ENCODE results near the gene CDH13. TPM values are rescaled to one million over a fixed set of nuclear protein-coding genes. Genes with fewer than 3 reads are reported as not detected.

The CDH13 gene
- total RNA-seq, 1 donor from 2014 or later, result 14.3 TPM

DNA sequence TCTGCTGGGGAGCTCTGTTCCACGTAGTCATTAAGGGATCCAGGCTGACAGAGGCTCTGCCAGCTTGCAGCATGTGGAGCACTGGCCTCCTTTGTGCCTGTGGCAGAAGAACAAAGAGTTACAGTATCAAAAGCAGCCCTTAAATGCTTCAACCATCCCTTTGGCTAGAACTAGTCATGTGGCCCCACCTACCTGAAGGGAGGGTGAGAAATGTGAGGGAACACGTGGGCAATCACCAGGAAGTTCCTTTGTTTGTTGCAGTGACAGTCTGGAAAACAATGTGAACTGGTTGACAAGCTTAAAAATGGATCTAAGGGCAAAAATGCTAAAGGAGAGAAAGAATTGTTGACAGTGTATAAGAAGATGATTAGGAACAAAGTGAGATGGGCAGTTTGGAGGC is 890.6 kb downstream of the CDH13 start:
- no peak for DNase-seq
- Histone ChIP-seq H3K9me3 (no peaks in the 10 kb centered on the region), H3K4me3 (no peak overlapping the region), H3K27me3 (ENCODE audit: low read depth) (no peaks in the 10 kb centered on the region), H3K27ac (no peak overlapping the region), H3K36me3 (no peaks in the 10 kb centered on the region), H3K4me1 (no peaks in the 10 kb centered on the region)
- ATAC-seq, result no peak
- intact Hi-C loops (cut with DNase I), result no loop called here
- TF ChIP-seq, protein P1, sequence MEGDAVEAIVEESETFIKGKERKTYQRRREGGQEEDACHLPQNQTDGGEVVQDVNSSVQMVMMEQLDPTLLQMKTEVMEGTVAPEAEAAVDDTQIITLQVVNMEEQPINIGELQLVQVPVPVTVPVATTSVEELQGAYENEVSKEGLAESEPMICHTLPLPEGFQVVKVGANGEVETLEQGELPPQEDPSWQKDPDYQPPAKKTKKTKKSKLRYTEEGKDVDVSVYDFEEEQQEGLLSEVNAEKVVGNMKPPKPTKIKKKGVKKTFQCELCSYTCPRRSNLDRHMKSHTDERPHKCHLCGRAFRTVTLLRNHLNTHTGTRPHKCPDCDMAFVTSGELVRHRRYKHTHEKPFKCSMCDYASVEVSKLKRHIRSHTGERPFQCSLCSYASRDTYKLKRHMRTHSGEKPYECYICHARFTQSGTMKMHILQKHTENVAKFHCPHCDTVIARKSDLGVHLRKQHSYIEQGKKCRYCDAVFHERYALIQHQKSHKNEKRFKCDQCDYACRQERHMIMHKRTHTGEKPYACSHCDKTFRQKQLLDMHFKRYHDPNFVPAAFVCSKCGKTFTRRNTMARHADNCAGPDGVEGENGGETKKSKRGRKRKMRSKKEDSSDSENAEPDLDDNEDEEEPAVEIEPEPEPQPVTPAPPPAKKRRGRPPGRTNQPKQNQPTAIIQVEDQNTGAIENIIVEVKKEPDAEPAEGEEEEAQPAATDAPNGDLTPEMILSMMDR (IDR thresholded peaks at IDR 0.05), result no peak

DNA sequence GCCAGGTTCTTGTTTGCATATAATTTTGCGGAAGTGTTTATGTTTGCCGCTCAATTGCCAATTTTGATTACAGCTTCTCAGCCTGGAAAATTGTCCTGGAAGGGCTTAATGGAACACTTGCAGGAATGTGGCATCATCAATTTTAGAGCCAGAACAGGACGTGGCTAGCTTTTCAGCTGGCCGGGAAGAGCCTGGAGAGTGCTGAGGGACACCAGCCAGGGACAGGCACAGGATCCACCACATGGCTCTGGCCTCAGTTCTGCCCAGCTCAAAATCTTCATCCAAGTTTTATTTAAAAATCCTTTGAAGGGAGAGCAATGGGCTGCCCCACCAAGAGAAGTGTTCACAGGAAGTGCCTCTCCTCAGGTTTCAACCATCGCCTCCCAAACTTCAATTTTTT is 893.8 kb downstream of the CDH13 start:
- H3K4me1 ChIP-seq, result no peaks in the 10 kb centered on the region

DNA sequence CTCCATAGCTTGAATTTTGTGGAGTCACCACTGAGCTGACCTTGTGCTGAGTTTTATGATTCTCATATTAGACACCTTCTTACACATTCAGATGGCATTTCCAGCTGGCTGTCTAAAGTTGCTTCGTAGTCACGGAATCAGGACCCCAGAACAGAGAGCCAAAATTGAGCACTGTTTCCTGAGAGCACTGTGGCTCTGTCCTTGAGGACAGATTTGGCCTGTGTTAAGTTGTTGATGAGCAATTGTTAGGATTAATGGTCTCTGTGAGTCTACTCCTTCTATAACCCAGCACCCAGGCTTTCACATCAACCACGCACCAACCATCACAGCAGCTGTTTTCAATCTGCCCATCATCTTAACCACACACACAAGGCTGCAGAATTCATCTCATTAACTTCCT is 903.5 kb downstream of the CDH13 start:
- no peaks in the 10 kb centered on the region for H3K9me3 ChIP-seq
- no peak for ATAC-seq
- no peak overlapping the region for H3K27ac ChIP-seq
- no peaks in the 10 kb centered on the region for H3K36me3 ChIP-seq
- no peak overlapping the region for H3K4me3 ChIP-seq
- TF ChIP-seq, protein P1 (IDR thresholded peaks at IDR 0.05), result no peak
- no peaks in the 10 kb centered on the region for H3K27me3 ChIP-seq (ENCODE audit: low read depth)
- intact Hi-C loops (cut with DNase I), result no loop called here
- H3K4me1 ChIP-seq, result no peaks in the 10 kb centered on the region
- no peak for DNase-seq

More for the DNA sequence above, 893.8 kb downstream of the CDH13 start:
- no peaks in the 10 kb centered on the region for H3K27me3 ChIP-seq (ENCODE audit: low read depth)
- TF ChIP-seq, protein P1 (IDR thresholded peaks at IDR 0.05), result no peak
- no peaks in the 10 kb centered on the region for H3K36me3 ChIP-seq
- intact Hi-C loops (cut with DNase I), result no loop called here
- no peaks in the 10 kb centered on the region for H3K9me3 ChIP-seq
- ATAC-seq (no peak), DNase-seq (no peak)
- no peak overlapping the region for H3K27ac ChIP-seq
- no peak overlapping the region for H3K4me3 ChIP-seq

DNA sequence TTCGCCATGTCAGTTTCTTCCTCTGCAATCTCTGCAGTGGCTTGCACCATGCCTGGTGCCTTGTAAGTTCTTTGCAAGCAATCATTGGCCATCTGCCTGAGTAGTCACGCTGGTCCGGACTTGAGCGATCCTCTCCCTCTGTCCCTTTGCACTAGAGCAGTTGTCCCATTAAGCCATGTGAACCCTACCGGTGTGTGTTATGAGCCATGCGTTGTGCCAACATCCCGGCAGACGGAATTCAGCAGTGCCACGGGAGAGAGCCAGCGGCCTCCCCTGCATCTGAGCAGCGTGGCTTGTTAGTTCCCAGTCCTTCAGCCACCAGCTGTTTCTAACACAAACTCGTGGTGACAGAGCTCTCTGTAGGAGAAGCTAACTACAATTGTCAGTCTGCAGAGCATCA is 905.9 kb downstream of the CDH13 start:
- Histone ChIP-seq H3K4me3 (no peak overlapping the region), H3K36me3 (no peaks in the 10 kb centered on the region), H3K4me1 (no peaks in the 10 kb centered on the region), H3K9me3 (no peaks in the 10 kb centered on the region), H3K27me3 (ENCODE audit: low read depth) (no peaks in the 10 kb centered on the region), H3K27ac (no peak overlapping the region)
- TF ChIP-seq, protein P1 (IDR thresholded peaks at IDR 0.05), result no peak
- intact Hi-C loops (cut with DNase I), result no loop called here
- DNase-seq (no peak), ATAC-seq (no peak)

DNA sequence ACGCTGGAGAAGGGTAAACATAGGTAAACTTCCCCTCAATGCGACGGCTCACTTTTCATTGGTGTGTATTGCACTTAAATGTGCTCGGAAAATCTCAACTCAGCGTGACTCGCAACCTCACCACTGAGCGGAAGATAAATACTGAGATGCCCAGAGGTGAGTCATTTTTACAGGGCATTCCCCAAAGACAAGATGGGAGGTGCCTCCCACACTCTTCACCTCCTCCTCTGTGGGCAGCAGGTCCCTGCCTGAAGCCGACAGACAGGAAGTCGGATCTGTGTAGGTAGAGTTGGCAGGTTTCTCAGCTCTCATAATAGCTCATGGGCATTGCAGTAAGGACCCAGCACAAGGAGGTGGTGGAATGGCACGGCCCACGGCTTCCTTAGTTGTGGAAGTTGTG is 906.4 kb downstream of the CDH13 start:
- TF ChIP-seq, protein P1 (IDR thresholded peaks at IDR 0.05), result no peak
- H3K4me1 ChIP-seq, result no peaks in the 10 kb centered on the region
- no peak for ATAC-seq
- intact Hi-C loops (cut with DNase I), result no loop called here
- no peaks in the 10 kb centered on the region for H3K9me3 ChIP-seq
- DNase-seq, result no peak
- H3K4me3 ChIP-seq, result no peak overlapping the region
- no peaks in the 10 kb centered on the region for H3K36me3 ChIP-seq
- no peaks in the 10 kb centered on the region for H3K27me3 ChIP-seq (ENCODE audit: low read depth)
- no peak overlapping the region for H3K27ac ChIP-seq

DNA sequence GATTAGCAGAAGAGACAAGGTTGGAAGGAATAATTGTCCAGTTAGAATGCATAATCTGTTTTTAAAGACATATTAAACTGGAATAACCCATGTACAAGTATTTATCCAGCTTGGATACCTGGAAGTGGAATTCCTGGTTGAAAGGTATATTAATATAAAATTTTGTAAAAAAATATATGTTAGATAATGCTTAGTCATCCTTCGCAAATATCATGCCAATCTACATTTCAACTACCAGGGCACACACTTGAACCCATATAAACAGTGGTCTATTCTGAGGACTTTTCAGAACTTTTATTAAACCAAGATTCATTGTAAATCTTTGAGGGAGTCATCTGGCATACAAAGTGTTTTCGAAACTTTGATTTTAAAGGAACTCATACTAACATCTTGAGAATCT is 911.9 kb downstream of the CDH13 start:
- DNase-seq (no peak), ATAC-seq (no peak)
- Histone ChIP-seq H3K4me1 (no peaks in the 10 kb centered on the region), H3K27me3 (ENCODE audit: low read depth) (no peaks in the 10 kb centered on the region), H3K4me3 (no peak overlapping the region), H3K9me3 (no peaks in the 10 kb centered on the region), H3K27ac (no peak overlapping the region), H3K36me3 (no peaks in the 10 kb centered on the region)
- intact Hi-C loops (cut with DNase I), result no loop called here
- TF ChIP-seq, protein P1 (IDR thresholded peaks at IDR 0.05), result no peak
